ENCODE results near the gene NAALADL2. TPM values are rescaled to one million over a fixed set of nuclear protein-coding genes. Genes with fewer than 3 reads are reported as not detected.

NAALADL2 gene
- total and polyA plus RNA-seq, 2 donors (not counting 3 experiments of a cell fraction or from before 2014, with no cell fraction given): 1.1 to 4.0 TPM

- Histone ChIP-seq H3K4me2 (ENCODE audit: insufficient read depth, low read length) (no peak overlapping the region), H3K27me3 (ENCODE audit: control insufficient read depth in 2 of 2, insufficient read depth in 2 of 2, low read length in 2 of 2) (no peaks in the 10 kb centered on the region), H3K9ac (replicated peaks; ENCODE audit: extremely low read depth, insufficient read depth, low read length) (no peak overlapping the region), H2AFZ (ENCODE audit: low read depth, low read length) (no peak overlapping the region), H3K36me3 (ENCODE audit: control insufficient read depth in 2 of 2, extremely low read depth in 1 of 2, insufficient read depth in 2 of 2, low read length in 2 of 2) (no peaks in the 10 kb centered on the region), H3K27ac (ENCODE audit: insufficient read depth, low read depth, low read length) (no peak overlapping the region), H3K9me1 (replicated peaks; ENCODE audit: control insufficient read depth, extremely low read depth, insufficient read depth, low read length) (no peaks in the 10 kb centered on the region), H3K79me2 (ENCODE audit: control insufficient read depth, insufficient read depth, low read length) (no peaks in the 10 kb centered on the region), H3K4me3 (replicated peaks in 1 of 3; ENCODE audit: insufficient read depth in 1 of 3, low read depth in 1 of 3, low read length in 3 of 3) (no peak overlapping the region), H3K4me1 (ENCODE audit: control insufficient read depth, extremely low read depth, insufficient read depth, low read length) (no peaks in the 10 kb centered on the region), H3K9me3 (replicated peaks; ENCODE audit: control insufficient read depth, insufficient read depth, low read length) (no peaks in the 10 kb centered on the region), H4K20me1 (replicated peaks; ENCODE audit: control insufficient read depth, extremely low read depth, insufficient read depth, low read length) (no peaks in the 10 kb centered on the region)
- intact Hi-C loops (cut with micrococcal nuclease): no loop called here
- no peak for FAIRE-seq
- dilution Hi-C loops (cut with MboI; ENCODE audit: extremely low pct_ligation_motif_present, low sequenced_read_pairs): no loop called here
- TF ChIP-seq EZH2 (IDR thresholded peaks at IDR 0.05; ENCODE audit: borderline replicate concordance, low read depth, low read length, severe bottlenecking): no peak
- TF ChIP-seq GATA2 (IDR thresholded peaks at IDR 0.05; ENCODE audit: insufficient read depth, insufficient read length, low read depth, low read length): no peak
- no peak for TF ChIP-seq FOS (IDR thresholded peaks at IDR 0.05; ENCODE audit: borderline replicate concordance, insufficient read depth, low read length)
- TF ChIP-seq POLR2AphosphoS5 (IDR thresholded peaks at IDR 0.05; ENCODE audit: insufficient read depth, low read depth, low read length): no peak
- TF ChIP-seq POLR2A (IDR thresholded peaks at IDR 0.05; ENCODE audit: low read depth, low read length): no peak
- TF ChIP-seq MAX (IDR thresholded peaks at IDR 0.05; ENCODE audit: insufficient read depth, insufficient read length): no peak
- no peak for TF ChIP-seq CTCF (IDR thresholded peaks at IDR 0.05; ENCODE audit: extremely low read depth in 1 of 2, insufficient read depth in 1 of 2, low read depth in 1 of 2, low read length in 2 of 2)
- TF ChIP-seq MYC (IDR thresholded peaks at IDR 0.05; ENCODE audit: low read depth, low read length): no peak
- no peak for TF ChIP-seq JUN (IDR thresholded peaks at IDR 0.05; ENCODE audit: borderline replicate concordance, insufficient read depth, insufficient read length, low read depth)
- ChIA-PET CTCF (no interaction called here), POLR2A (no interaction called here)
- no TSS peak for BruUV-seq (replicated peaks)
- no peak for DNase-seq (ENCODE audit: low read depth, low spot score)
These were observed 712.0 kb downstream of the NAALADL2 start for GRCh38 chr3:175571096-175571495.

Measured in endothelial cell of umbilical vein (primary cell).